ENCODE results near the gene SGF29.
"Not testable (repeated sequence)": the region's sequence is repeated elsewhere in the genome, so short reads cannot be mapped to it uniquely, and the experiment has no call there.

Gene SGF29

GRCh38 chr16:28562199-28562598 is 8.5 kb downstream of the SGF29 start:
- no peak for DNase-seq
- H3F3A ChIP-seq (ENCODE audit: insufficient read depth, low read length), result no peaks in the 10 kb centered on the region
- no peak overlapping the region for H3K4me2 ChIP-seq (ENCODE audit: low read depth, low read length)
- no peaks in the 10 kb centered on the region for H3K36me3 ChIP-seq (replicated peaks; ENCODE audit: insufficient read depth, low read length)
- H3K4me3 ChIP-seq (ENCODE audit: low read length), result no peak overlapping the region
- H4K20me1 ChIP-seq (ENCODE audit: insufficient read depth, low read length), result no peaks in the 10 kb centered on the region
- no peak overlapping the region for H2AFZ ChIP-seq (ENCODE audit: low read length)
- H3K9me2 ChIP-seq (replicated peaks; ENCODE audit: insufficient read depth, low read length), result no peaks in the 10 kb centered on the region
- peaks cover 8% of the 10 kb centered on the region for H3K79me2 ChIP-seq (ENCODE audit: low read length)
- H3K27me3 ChIP-seq (replicated peaks; ENCODE audit: insufficient read depth, low read length), result no peaks in the 10 kb centered on the region
- H3K9me3 ChIP-seq (replicated peaks; ENCODE audit: insufficient read depth, low read length), result no peaks in the 10 kb centered on the region
- no peak overlapping the region for H3K9ac ChIP-seq (ENCODE audit: low read length)
- TF ChIP-seq EZH2phosphoT487 (IDR thresholded peaks at IDR 0.05; ENCODE audit: low read length) (no peak), CTCF (IDR thresholded peaks at IDR 0.05; ENCODE audit: low read length) (no peak), EZH2 (optimal IDR thresholded peaks at IDR 0.05; ENCODE audit: low read depth, low read length) (no peak)
- no peak overlapping the region for H3K27ac ChIP-seq (ENCODE audit: low read length)
- no peaks in the 10 kb centered on the region for H3K4me1 ChIP-seq (ENCODE audit: low read length)

- Histone ChIP-seq H3K27ac (ENCODE audit: low read length) (no peak overlapping the region), H4K20me1 (ENCODE audit: insufficient read depth, low read length) (no peaks in the 10 kb centered on the region), H3K4me1 (ENCODE audit: low read length) (no peaks in the 10 kb centered on the region), H3K36me3 (replicated peaks; ENCODE audit: insufficient read depth, low read length) (no peaks in the 10 kb centered on the region), H3K9me2 (replicated peaks; ENCODE audit: insufficient read depth, low read length) (no peaks in the 10 kb centered on the region), H3K79me2 (ENCODE audit: low read length) (peaks cover 11% of the 10 kb centered on the region), H3K4me2 (ENCODE audit: low read depth, low read length) (no peak overlapping the region), H2AFZ (ENCODE audit: low read length) (no peak overlapping the region), H3K9me3 (replicated peaks; ENCODE audit: insufficient read depth, low read length) (no peaks in the 10 kb centered on the region), H3F3A (ENCODE audit: insufficient read depth, low read length) (no peaks in the 10 kb centered on the region), H3K4me3 (ENCODE audit: low read length) (no peak overlapping the region), H3K27me3 (replicated peaks; ENCODE audit: insufficient read depth, low read length) (no peaks in the 10 kb centered on the region), H3K9ac (ENCODE audit: low read length) (no peak overlapping the region)
- no peak for DNase-seq
- no peak for TF ChIP-seq EZH2phosphoT487 (IDR thresholded peaks at IDR 0.05; ENCODE audit: low read length)
- TF ChIP-seq EZH2 (optimal IDR thresholded peaks at IDR 0.05; ENCODE audit: low read depth, low read length), result no peak
- TF ChIP-seq CTCF (IDR thresholded peaks at IDR 0.05; ENCODE audit: low read length), result no peak
Observed at GRCh38 chr16:28563218-28563617, 9.5 kb downstream of the SGF29 start.

GRCh38 chr16:28566233-28566925 is 12.7 kb downstream of the SGF29 start:
- not testable (repeated sequence) for H3K36me3 ChIP-seq (replicated peaks; ENCODE audit: insufficient read depth, low read length); DNase-seq; H3K9ac ChIP-seq (ENCODE audit: low read length); H3K27ac ChIP-seq (ENCODE audit: low read length); H3K9me3 ChIP-seq (replicated peaks; ENCODE audit: insufficient read depth, low read length); H3K4me3 ChIP-seq (ENCODE audit: low read length); H4K20me1 ChIP-seq (ENCODE audit: insufficient read depth, low read length); H3K27me3 ChIP-seq (replicated peaks; ENCODE audit: insufficient read depth, low read length); H3K4me2 ChIP-seq (ENCODE audit: low read depth, low read length); H3K4me1 ChIP-seq (ENCODE audit: low read length); H3K9me2 ChIP-seq (replicated peaks; ENCODE audit: insufficient read depth, low read length); H3F3A ChIP-seq (ENCODE audit: insufficient read depth, low read length); H2AFZ ChIP-seq (ENCODE audit: low read length)
- peaks cover 11% of the 10 kb centered on the region for H3K79me2 ChIP-seq (ENCODE audit: low read length)

GRCh38 chr16:28567292-28567691 is 13.6 kb downstream of the SGF29 start:
- no peaks in the 10 kb centered on the region for H3K36me3 ChIP-seq (replicated peaks; ENCODE audit: insufficient read depth, low read length)
- TF ChIP-seq EZH2 (optimal IDR thresholded peaks at IDR 0.05; ENCODE audit: low read depth, low read length), result no peak
- TF ChIP-seq EZH2phosphoT487 (IDR thresholded peaks at IDR 0.05; ENCODE audit: low read length), result no peak
- TF ChIP-seq CTCF (IDR thresholded peaks at IDR 0.05; ENCODE audit: low read length), result no peak
- no peak overlapping the region for H3K27ac ChIP-seq (ENCODE audit: low read length)
- H3K9me2 ChIP-seq (replicated peaks; ENCODE audit: insufficient read depth, low read length), result no peaks in the 10 kb centered on the region
- no peak overlapping the region for H2AFZ ChIP-seq (ENCODE audit: low read length)
- no peaks in the 10 kb centered on the region for H3K9me3 ChIP-seq (replicated peaks; ENCODE audit: insufficient read depth, low read length)
- DNase-seq, result no peak
- H3K4me3 ChIP-seq (ENCODE audit: low read length), result no peak overlapping the region
- no peak overlapping the region for H3K4me2 ChIP-seq (ENCODE audit: low read depth, low read length)
- peaks cover 11% of the 10 kb centered on the region for H3K79me2 ChIP-seq (ENCODE audit: low read length)
- no peaks in the 10 kb centered on the region for H3K27me3 ChIP-seq (replicated peaks; ENCODE audit: insufficient read depth, low read length)
- no peaks in the 10 kb centered on the region for H4K20me1 ChIP-seq (ENCODE audit: insufficient read depth, low read length)
- no peaks in the 10 kb centered on the region for H3F3A ChIP-seq (ENCODE audit: insufficient read depth, low read length)
- no peaks in the 10 kb centered on the region for H3K4me1 ChIP-seq (ENCODE audit: low read length)
- no peak overlapping the region for H3K9ac ChIP-seq (ENCODE audit: low read length)
